HepG2 (cell line): ENCODE data around the gene SINHCAF. TPM values are rescaled to one million over a fixed set of nuclear protein-coding genes. Genes with fewer than 3 reads are reported as not detected.

Source experiments
- ARNT ChIP-seq: fragments of 450-650 bp; IDR thresholded peaks from 2 replicates; pipeline ENCODE4 v1.6.1; 2017
- CAMTA2 ChIP-seq: sonication (generic); formaldehyde crosslinking; IDR thresholded peaks from 2 replicates; pipeline ENCODE4 v1.4.0; 2020; ENCODE audit warnings: mild to moderate bottlenecking, missing genetic modification reagents, borderline replicate concordance
- ETV6 ChIP-seq: sonication (generic); formaldehyde crosslinking; conservative IDR thresholded peaks from 2 replicates; pipeline ENCODE4 v1.4.0; 2020; ENCODE audit warnings: missing genetic modification reagents
- HNRNPH1 ChIP-seq: fragments of 200-400 bp; formaldehyde crosslinking; optimal IDR thresholded peaks from 2 replicates; pipeline ENCODE3; 2017; ENCODE audit warnings: mild to moderate bottlenecking, low read depth, low read length
- IKZF4 ChIP-seq: sonication (generic); formaldehyde crosslinking; IDR thresholded peaks from 2 replicates; pipeline ENCODE4 v1.5.1; 2020; ENCODE audit warnings: borderline replicate concordance, mild to moderate bottlenecking, low read depth, missing genetic modification reagents; ENCODE audit errors: not compliant biosample characterization
- MTF1 ChIP-seq: sonication (generic); formaldehyde crosslinking; IDR thresholded peaks from 2 replicates; pipeline ENCODE4 v1.5.0; 2020; ENCODE audit warnings: missing genetic modification reagents
- NCOA1 ChIP-seq: sonication (generic); formaldehyde crosslinking; IDR thresholded peaks from 2 replicates; pipeline ENCODE4 v1.9.0; 2021; ENCODE audit warnings: missing genetic modification reagents
- PHF5A ChIP-seq: IDR thresholded peaks from one replicate; pipeline ENCODE4 v1.6.1; 2018; ENCODE audit warnings: low read depth, missing genetic modification reagents; ENCODE audit not compliant: unreplicated experiment
- SIX4 ChIP-seq: sonication (generic); formaldehyde crosslinking; IDR thresholded peaks from 2 replicates; pipeline ENCODE4 v1.4.0; 2020; ENCODE audit warnings: missing genetic modification reagents
- TBL1XR1 ChIP-seq: fragments of 150-350 bp; IDR thresholded peaks from 2 replicates; pipeline ENCODE4 v1.6.1; 2014; ENCODE audit warnings: borderline replicate concordance, low read length; ENCODE audit not compliant: partially characterized antibody
- TMF1 ChIP-seq: sonication (generic); formaldehyde crosslinking; IDR thresholded peaks from 2 replicates; pipeline ENCODE4 v1.8.1; 2022; ENCODE audit warnings: low read depth, missing genetic modification reagents
- ZNF18 ChIP-seq: sonication (generic); formaldehyde crosslinking; IDR thresholded peaks from 2 replicates; pipeline ENCODE4 v1.8.0; 2022; ENCODE audit warnings: mild to moderate bottlenecking, missing genetic modification reagents; ENCODE audit not compliant: insufficient replicate concordance
- ZNF792 ChIP-seq: IDR thresholded peaks from 2 replicates; pipeline ENCODE4 v1.6.1; 2016
- polyA plus RNA-seq, 8 experiments: library from polyadenylated mRNA; depleted of rRNA in 3 of 8; stranded (reverse) in 7 of 8; unstranded in 1 of 8; fragments of >200 nt; fragmentation: Illumina TruSeq in 4 of 8; extraction: Trizol in 4 of 8; gene quantifications; 2 replicates each; pipeline versions ENCODE4 v1.2.1 to v1.2.3, GENCODE V29; 2011 to 2016; ENCODE audit warnings: low read depth in 4 of 8, missing spikeins in 1 of 8, mixed read lengths in 1 of 8; ENCODE audit not compliant: insufficient read depth in 1 of 8
- total RNA-seq, 5 experiments: library from RNA; depleted of rRNA; stranded (reverse); fragments of >200 nt; fragmentation: Illumina TruSeq; extraction: Trizol; gene quantifications; 2 replicates each; pipeline ENCODE4 v1.2.3, GENCODE V29; 2016; ENCODE audit warnings: low read depth in 1 of 5
- TF ChIP-seq, protein P1 (sequence below): sonication (generic); formaldehyde crosslinking; IDR thresholded peaks from 2 replicates; pipeline ENCODE4 v1.4.0; 2020; ENCODE audit warnings: missing genetic modification reagents
- TF ChIP-seq, protein P2 (sequence below): sonication (generic); formaldehyde crosslinking; IDR thresholded peaks from 2 replicates; pipeline ENCODE4 v1.4.0; 2020; ENCODE audit warnings: mild to moderate bottlenecking, missing genetic modification reagents
- TF ChIP-seq, protein P3 (sequence below): sonication (generic); formaldehyde crosslinking; IDR thresholded peaks from 2 replicates; pipeline ENCODE4 v1.4.0; 2020; ENCODE audit warnings: missing genetic modification reagents

Gene SINHCAF
- total and polyA plus RNA-seq, 2 of the 13 experiments (the other 11 are each of a cell fraction or from before 2014, with no cell fraction given), result 54.6 to 97.8 TPM

DNA sequence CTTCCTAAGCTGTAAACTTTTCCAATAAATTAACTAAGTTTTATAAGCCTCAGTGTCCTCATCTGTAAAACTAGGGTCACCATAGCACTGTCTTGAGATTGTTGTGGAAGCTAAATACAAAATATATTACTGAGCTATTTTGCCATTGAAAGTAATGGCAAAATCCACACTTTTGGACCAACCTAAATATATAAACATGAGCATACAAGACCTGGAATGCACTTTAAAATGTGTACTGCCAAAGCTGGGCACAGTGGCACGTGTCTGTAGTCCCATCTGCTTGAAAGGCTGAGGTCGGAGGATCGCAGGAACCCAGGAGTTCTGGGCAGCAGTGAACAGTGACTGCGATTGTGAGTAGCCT, 29.8 kb upstream of the SINHCAF start (continued):
- TF ChIP-seq NCOA1 (CRISPR knock-in tag), result no peak
- TF ChIP-seq, protein P1, sequence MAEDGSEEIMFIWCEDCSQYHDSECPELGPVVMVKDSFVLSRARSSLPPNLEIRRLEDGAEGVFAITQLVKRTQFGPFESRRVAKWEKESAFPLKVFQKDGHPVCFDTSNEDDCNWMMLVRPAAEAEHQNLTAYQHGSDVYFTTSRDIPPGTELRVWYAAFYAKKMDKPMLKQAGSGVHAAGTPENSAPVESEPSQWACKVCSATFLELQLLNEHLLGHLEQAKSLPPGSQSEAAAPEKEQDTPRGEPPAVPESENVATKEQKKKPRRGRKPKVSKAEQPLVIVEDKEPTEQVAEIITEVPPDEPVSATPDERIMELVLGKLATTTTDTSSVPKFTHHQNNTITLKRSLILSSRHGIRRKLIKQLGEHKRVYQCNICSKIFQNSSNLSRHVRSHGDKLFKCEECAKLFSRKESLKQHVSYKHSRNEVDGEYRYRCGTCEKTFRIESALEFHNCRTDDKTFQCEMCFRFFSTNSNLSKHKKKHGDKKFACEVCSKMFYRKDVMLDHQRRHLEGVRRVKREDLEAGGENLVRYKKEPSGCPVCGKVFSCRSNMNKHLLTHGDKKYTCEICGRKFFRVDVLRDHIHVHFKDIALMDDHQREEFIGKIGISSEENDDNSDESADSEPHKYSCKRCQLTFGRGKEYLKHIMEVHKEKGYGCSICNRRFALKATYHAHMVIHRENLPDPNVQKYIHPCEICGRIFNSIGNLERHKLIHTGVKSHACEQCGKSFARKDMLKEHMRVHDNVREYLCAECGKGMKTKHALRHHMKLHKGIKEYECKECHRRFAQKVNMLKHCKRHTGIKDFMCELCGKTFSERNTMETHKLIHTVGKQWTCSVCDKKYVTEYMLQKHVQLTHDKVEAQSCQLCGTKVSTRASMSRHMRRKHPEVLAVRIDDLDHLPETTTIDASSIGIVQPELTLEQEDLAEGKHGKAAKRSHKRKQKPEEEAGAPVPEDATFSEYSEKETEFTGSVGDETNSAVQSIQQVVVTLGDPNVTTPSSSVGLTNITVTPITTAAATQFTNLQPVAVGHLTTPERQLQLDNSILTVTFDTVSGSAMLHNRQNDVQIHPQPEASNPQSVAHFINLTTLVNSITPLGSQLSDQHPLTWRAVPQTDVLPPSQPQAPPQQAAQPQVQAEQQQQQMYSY, result no peak
- TF ChIP-seq TBL1XR1, result no peak
- TF ChIP-seq HNRNPH1, result no peak
- 0 out of 2 replicates have a peak, but pooled peaks have one; percentile 2 for TF ChIP-seq SIX4 (CRISPR knock-in tag)
- TF ChIP-seq ZNF18, result no peak
- TF ChIP-seq, protein P2, sequence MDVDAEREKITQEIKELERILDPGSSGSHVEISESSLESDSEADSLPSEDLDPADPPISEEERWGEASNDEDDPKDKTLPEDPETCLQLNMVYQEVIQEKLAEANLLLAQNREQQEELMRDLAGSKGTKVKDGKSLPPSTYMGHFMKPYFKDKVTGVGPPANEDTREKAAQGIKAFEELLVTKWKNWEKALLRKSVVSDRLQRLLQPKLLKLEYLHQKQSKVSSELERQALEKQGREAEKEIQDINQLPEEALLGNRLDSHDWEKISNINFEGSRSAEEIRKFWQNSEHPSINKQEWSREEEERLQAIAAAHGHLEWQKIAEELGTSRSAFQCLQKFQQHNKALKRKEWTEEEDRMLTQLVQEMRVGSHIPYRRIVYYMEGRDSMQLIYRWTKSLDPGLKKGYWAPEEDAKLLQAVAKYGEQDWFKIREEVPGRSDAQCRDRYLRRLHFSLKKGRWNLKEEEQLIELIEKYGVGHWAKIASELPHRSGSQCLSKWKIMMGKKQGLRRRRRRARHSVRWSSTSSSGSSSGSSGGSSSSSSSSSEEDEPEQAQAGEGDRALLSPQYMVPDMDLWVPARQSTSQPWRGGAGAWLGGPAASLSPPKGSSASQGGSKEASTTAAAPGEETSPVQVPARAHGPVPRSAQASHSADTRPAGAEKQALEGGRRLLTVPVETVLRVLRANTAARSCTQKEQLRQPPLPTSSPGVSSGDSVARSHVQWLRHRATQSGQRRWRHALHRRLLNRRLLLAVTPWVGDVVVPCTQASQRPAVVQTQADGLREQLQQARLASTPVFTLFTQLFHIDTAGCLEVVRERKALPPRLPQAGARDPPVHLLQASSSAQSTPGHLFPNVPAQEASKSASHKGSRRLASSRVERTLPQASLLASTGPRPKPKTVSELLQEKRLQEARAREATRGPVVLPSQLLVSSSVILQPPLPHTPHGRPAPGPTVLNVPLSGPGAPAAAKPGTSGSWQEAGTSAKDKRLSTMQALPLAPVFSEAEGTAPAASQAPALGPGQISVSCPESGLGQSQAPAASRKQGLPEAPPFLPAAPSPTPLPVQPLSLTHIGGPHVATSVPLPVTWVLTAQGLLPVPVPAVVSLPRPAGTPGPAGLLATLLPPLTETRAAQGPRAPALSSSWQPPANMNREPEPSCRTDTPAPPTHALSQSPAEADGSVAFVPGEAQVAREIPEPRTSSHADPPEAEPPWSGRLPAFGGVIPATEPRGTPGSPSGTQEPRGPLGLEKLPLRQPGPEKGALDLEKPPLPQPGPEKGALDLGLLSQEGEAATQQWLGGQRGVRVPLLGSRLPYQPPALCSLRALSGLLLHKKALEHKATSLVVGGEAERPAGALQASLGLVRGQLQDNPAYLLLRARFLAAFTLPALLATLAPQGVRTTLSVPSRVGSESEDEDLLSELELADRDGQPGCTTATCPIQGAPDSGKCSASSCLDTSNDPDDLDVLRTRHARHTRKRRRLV (CRISPR knock-in tag), result no peak
- TF ChIP-seq ARNT, result no peak
- TF ChIP-seq PHF5A (CRISPR knock-in tag), result peak; percentile 2
- no peak for TF ChIP-seq CAMTA2 (CRISPR knock-in tag)
- no peak for TF ChIP-seq IKZF4 (CRISPR knock-in tag)
- TF ChIP-seq, protein P3, sequence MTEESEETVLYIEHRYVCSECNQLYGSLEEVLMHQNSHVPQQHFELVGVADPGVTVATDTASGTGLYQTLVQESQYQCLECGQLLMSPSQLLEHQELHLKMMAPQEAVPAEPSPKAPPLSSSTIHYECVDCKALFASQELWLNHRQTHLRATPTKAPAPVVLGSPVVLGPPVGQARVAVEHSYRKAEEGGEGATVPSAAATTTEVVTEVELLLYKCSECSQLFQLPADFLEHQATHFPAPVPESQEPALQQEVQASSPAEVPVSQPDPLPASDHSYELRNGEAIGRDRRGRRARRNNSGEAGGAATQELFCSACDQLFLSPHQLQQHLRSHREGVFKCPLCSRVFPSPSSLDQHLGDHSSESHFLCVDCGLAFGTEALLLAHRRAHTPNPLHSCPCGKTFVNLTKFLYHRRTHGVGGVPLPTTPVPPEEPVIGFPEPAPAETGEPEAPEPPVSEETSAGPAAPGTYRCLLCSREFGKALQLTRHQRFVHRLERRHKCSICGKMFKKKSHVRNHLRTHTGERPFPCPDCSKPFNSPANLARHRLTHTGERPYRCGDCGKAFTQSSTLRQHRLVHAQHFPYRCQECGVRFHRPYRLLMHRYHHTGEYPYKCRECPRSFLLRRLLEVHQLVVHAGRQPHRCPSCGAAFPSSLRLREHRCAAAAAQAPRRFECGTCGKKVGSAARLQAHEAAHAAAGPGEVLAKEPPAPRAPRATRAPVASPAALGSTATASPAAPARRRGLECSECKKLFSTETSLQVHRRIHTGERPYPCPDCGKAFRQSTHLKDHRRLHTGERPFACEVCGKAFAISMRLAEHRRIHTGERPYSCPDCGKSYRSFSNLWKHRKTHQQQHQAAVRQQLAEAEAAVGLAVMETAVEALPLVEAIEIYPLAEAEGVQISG (CRISPR knock-in tag), result no peak
- no peak for TF ChIP-seq ETV6 (CRISPR knock-in tag)
- no peak for TF ChIP-seq TMF1
- no peak for TF ChIP-seq MTF1 (CRISPR knock-in tag)
- no peak for TF ChIP-seq ZNF792
